ENCODE measurements around the gene LRRC37B.
"Not testable (repeated sequence)": the region's sequence is repeated elsewhere in the genome, so short reads cannot be mapped to it uniquely, and the experiment has no call there.

Gene LRRC37B

GRCh38 chr17:32100323-32100722 lies 93.1 kb downstream of the LRRC37B start:
- not testable (repeated sequence) for DNase-seq

GRCh38 chr17:32100971-32101631 lies 93.9 kb downstream of the LRRC37B start:
- DNase-seq = no peak

- DNase-seq = peak; percentile 33
Observed at GRCh38 chr17:32102172-32102571, 95.0 kb downstream of the LRRC37B start.

GRCh38 chr17:32102646-32103186 lies 95.5 kb downstream of the LRRC37B start:
- DNase-seq = peak; percentile 53
